Measurements from ENCODE around the gene CDC6. TPM values are rescaled to one million over a fixed set of nuclear protein-coding genes. Genes with fewer than 3 reads are reported as not detected.
A peak's percentile ranks its signal among the peaks of the same experiment; 100 is the strongest.

Gene CDC6
- 1.9 TPM for total RNA-seq
- long read RNA-seq, full-length matches to known transcripts: 4 of 4 reads
- long read RNA-seq, partial matches to known transcripts: 0 of 4 reads
- long read RNA-seq, other reads (novel, unspliced or antisense): 0 of 4 reads

DNA sequence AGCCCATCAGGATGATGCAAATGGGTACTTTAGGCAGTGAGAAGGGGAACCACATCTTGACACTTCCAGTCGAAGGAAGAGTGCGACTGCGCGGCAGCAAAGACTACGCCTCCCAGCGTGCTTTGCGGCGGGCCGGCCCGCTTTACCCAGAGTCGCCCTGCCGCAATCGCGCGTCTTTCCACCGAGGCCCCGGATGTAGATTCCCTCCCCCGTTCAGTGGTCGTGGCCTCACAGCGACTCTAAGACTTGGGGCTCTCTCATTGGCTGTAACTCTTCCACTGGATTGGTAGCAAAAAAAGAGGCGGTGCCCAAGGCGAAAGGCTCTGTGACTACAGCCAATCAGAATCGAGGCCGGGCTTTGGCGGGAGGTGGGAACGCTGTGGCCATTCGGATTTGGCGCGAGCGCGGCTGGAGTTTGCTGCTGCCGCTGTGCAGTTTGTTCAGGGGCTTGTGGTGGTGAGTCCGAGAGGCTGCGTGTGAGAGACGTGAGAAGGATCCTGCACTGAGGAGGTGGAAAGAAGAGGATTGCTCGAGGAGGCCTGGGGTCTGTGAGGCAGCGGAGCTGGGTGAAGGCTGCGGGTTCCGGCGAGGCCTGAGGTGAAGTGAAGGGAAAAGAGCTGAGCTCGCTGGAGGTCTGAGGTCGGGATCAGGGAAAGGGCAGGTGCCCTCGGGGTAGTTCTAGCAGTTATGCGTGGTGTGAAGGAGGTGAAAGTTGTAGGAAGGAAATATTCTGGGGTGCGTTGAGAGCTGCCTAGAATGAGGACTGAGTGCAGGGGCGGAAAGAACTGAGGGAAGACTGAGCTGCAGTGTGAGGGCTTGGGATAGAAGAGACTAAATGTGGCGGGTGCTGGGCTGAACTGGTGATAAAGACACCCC is at the start of gene CDC6:
TSS of gene CDC6 (plus strand) at position 386 of the 876 bp plus-strand sequence. CDS start 1,542 bp downstream, outside the sequence.
- intact Hi-C loops (cut with DNase I): loop anchor here (5.0 kb wide), 2 partner anchors 70 to 275 kb away; partner anchors contain the start of gene WIPF2
- peak; percentile 99 for DNase-seq (ENCODE audit: missing footprints)
- peak; percentile 99 for ATAC-seq

- ATAC-seq: no peak
- DNase-seq (ENCODE audit: missing footprints): no peak
- intact Hi-C loops (cut with DNase I): no loop called here
These were observed 46.3 kb upstream of the CDC6 start for GRCh38 chr17:40241252-40241834.

GRCh38 chr17:40242774-40243173 is 44.9 kb upstream of the CDC6 start:
- intact Hi-C loops (cut with DNase I): no loop called here
- ATAC-seq (no peak), DNase-seq (ENCODE audit: missing footprints) (no peak)

DNA sequence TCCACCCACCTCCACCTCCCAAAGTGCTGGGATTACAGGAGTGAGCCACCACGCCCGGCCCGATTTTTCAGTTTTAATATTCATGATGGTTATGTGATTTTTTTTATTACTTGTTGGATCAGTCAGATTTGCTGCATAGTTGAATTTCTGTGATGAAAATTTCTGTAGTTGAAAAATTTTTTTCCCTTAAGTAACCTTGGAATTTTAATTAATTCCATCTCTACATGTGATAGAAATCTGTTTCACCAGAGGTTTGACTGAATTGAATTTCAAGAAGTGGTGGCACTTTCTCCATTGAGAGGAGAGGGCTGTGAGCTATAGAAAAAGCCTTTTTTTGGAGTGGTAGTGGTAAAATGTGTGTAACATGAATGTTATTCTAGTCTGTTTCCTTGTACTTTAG is 43.9 kb upstream of the CDC6 start:
- ATAC-seq (no peak), DNase-seq (ENCODE audit: missing footprints) (no peak)
- intact Hi-C loops (cut with DNase I): no loop called here

GRCh38 chr17:40244255-40244654 is 43.4 kb upstream of the CDC6 start:
- no peak for ATAC-seq
- intact Hi-C loops (cut with DNase I): no loop called here

GRCh38 chr17:40247926-40248495 is 39.7 kb upstream of the CDC6 start:
- intact Hi-C loops (cut with DNase I): no loop called here
- ATAC-seq: no peak
- DNase-seq (ENCODE audit: missing footprints): no peak

More at GRCh38 chr17:40244255-40244654, 43.4 kb upstream of the CDC6 start:
- no peak for DNase-seq (ENCODE audit: missing footprints)

DNA sequence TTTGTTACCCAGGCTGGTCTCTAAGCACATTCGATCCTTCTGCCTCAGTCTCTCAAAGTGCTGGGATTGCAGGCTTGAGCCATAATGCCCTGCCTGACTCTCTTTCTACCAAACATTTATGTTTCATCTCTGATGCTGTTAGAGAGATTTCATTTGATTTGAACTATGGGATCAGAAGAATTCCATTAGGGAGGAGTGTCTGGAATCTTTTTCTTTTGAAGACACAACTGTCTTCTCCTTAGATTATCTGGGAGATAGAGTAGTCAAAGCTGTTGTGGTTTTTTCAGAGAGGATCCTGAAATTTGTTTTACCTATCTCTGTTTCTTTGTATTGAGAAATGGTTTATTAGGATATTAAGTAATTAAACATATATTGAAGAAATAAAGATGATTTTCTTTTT is 39.2 kb upstream of the CDC6 start:
- intact Hi-C loops (cut with DNase I): no loop called here
- DNase-seq (ENCODE audit: missing footprints): no peak
- no peak for ATAC-seq

- DNase-seq (ENCODE audit: missing footprints) (no peak), ATAC-seq (peak; percentile 63)
- intact Hi-C loops (cut with DNase I): no loop called here
These were observed 36.1 kb upstream of the CDC6 start for GRCh38 chr17:40251576-40251975.

- DNase-seq (ENCODE audit: missing footprints): no peak
- ATAC-seq: no peak
- intact Hi-C loops (cut with DNase I): no loop called here
These were observed 34.1 kb upstream of the CDC6 start for GRCh38 chr17:40253565-40253964.

- intact Hi-C loops (cut with DNase I): no loop called here
- no peak for ATAC-seq
- DNase-seq (ENCODE audit: missing footprints): no peak
These were observed 28.2 kb upstream of the CDC6 start for GRCh38 chr17:40259505-40259904.

DNA sequence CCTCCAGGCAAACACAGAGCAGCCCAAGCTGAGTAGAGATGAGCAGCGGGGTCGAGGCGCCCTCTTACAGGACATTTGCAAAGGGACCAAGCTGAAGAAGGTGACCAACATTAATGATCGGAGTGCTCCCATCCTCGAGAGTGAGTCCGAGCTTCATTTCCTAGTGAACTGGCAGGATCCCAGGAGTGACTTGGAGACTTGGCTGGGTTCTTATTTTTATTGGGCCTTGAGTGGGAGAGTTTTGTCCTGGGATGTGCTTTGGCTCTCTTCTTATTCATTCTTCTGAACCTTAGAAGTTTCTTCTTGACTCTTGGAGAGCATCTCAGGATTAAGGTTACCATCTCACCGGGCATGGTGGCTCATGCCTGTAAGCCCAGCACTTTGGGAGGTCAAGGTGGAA is 27.2 kb upstream of the CDC6 start:
- intact Hi-C loops (cut with DNase I): no loop called here
- peak; percentile 20 for ATAC-seq
- no peak for DNase-seq (ENCODE audit: missing footprints)

GRCh38 chr17:40264458-40265185 is 23.1 kb upstream of the CDC6 start:
- DNase-seq (ENCODE audit: missing footprints) (no peak), ATAC-seq (no peak)
- intact Hi-C loops (cut with DNase I): no loop called here

GRCh38 chr17:40265337-40265736 is 22.3 kb upstream of the CDC6 start:
- DNase-seq (ENCODE audit: missing footprints) (no peak), ATAC-seq (no peak)
- intact Hi-C loops (cut with DNase I): no loop called here

DNA sequence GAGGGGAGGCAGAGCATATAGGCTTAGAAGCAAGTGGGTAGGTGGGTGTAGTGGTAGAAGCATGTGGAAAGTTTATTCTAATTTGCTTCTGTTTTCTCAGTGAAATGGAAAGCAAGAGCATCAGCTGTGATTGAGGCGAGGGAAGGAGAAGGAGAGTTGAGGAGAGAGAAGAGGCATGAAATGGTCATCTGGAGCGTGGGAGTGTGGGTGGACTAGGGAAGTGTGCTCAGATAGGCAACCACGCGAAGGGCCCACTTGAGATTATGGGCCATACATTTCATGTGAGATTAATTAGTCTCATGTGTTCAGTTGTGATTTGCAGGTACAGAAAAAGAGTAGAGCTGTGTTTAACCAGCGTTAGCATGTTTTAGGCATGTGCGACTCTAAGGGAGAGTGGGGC is 20.8 kb upstream of the CDC6 start:
- intact Hi-C loops (cut with DNase I): no loop called here
- DNase-seq (ENCODE audit: missing footprints) (no peak), ATAC-seq (no peak)

DNA sequence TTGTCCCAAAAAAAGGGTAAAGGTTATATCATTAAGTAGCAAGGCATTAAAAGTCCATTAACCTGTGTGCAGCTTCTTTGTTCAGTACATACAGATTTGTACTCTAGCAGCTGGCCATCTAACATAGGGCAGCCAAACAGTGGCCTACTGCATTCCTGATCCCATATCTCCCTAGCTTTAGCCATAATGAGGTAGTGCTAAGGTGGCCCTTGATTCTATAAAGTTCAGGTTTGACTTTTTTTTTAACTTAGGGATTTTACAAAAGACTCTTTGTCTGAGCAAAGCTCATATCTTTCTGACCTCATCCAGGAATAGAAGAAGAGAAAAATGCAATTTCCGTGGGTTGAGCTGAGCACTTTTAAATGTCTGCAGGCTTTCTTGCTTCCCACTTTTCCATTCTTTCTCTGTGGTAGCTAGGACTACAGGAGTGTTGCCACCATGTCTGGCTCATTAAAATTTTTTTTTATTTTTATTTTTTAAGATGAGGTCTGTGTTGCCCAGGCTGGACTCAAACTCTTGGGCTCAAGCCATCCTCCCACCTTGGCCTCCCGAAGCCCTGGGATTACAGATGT is 19.5 kb upstream of the CDC6 start:
- DNase-seq (ENCODE audit: missing footprints): no peak
- ATAC-seq: no peak
- intact Hi-C loops (cut with DNase I): no loop called here

- intact Hi-C loops (cut with DNase I): no loop called here
- DNase-seq (ENCODE audit: missing footprints) (no peak), ATAC-seq (no peak)
These were observed 9.3 kb upstream of the CDC6 start for GRCh38 chr17:40278414-40278813.

DNA sequence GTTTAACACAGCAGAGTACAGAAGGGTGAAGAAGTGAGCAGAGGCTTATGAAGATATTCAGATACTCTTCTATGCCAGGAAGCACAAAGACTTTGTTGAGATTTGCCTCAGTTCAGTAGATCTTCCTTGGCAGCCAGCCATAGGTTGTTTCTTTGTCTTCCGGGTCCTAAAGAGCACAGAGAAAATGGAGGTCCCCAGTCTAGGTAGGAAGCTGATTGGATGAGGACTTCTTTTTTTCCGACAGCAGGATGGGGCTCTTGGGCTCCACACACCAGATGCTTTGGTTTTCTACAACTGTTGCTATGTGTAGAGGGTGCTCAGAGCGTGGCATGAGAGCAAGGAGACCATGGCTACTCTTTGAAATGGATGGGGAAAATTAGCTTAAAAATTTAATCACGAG is 8.3 kb upstream of the CDC6 start:
- intact Hi-C loops (cut with DNase I): no loop called here
- ATAC-seq (no peak), DNase-seq (ENCODE audit: missing footprints) (no peak)

DNA sequence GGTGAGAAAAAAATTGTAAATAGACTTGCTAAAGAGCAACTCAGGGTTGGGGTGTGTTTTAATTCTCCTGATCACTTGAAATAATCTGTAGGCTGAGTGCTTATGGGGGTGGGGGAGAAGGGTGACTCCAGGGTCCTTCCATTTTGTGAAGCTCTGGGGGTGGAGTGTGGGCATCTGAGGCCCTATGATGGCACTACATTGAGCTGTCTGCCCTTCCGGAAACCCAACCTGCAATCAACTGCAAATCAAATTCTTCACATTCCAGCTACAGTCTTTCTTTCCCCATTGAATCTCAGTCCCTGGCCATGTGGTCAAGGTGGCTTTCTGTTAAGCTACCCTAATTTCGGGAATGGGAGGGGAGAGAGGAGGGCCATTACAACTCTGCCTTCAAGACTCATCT is 6.0 kb upstream of the CDC6 start:
- no peak for DNase-seq (ENCODE audit: missing footprints)
- intact Hi-C loops (cut with DNase I): no loop called here
- no peak for ATAC-seq

DNA sequence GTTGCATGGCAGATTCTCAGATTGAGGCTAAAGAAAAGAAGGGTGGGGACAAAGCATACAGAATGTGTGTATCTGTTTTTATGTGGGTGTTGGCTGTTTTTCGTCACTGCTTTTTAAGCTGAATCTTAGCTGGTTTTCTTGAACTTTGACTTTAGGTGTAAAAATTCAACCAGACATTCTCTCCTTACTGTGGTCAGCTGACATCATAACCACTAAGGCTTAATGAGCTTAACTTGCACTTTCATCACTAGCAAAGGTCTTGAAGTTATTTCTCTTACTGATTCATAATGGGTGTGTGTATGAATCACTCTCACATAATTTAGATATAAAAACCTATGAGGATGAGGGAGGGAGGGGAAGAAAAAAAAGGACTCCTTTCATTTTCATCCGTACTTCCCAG is 4.0 kb upstream of the CDC6 start:
- DNase-seq (ENCODE audit: missing footprints): no peak
- ATAC-seq: no peak
- intact Hi-C loops (cut with DNase I): no loop called here

All from Right ventricle myocardium inferior (tissue), 1 donor.